Natural killer cell treated with Interleukin-12 subunit alpha and Interleukin-12 subunit beta and Interleukin-15 and Interleukin-18, amount 100 ng/mL, for 72 hours (primary cell): ENCODE data around the gene SLIT3. TPM values are rescaled to one million over a fixed set of nuclear protein-coding genes. Genes with fewer than 3 reads are reported as not detected.

ENCODE experiments used
- ATAC-seq, 2 donors: fragments of 150-1000 bp; cut with Tn5 transposase in 1 of 2; sonication (Bioruptor Pico), chemical (Tn5 transposase) in 1 of 2; 2 replicates each; pipeline ENCODE4 v1.10.0; 2021
- DNase-seq: peaks from one replicate; pipeline ENCODE4 v3.0.0; 2022; ENCODE audit warnings: low spot score
- H3K27ac Mint-ChIP-seq, 2 donors: 1 replicate in 1 of 2; 2 replicates in 1 of 2; pipeline ENCODE4 v1.8.0; 2022; ENCODE audit warnings: mixed read lengths in 2 of 2, mild to moderate bottlenecking in 1 of 2, moderate library complexity in 1 of 2
- H3K27me3 Mint-ChIP-seq, 2 donors: 1 replicate in 1 of 2; 2 replicates in 1 of 2; pipeline ENCODE4 v1.8.0; 2022; ENCODE audit warnings: mixed read lengths in 2 of 2
- H3K36me3 Mint-ChIP-seq: one replicate; pipeline ENCODE4 v1.8.0; 2022; ENCODE audit warnings: mixed read lengths
- H3K4me1 Mint-ChIP-seq, 2 donors: 1 replicate in 1 of 2; 2 replicates in 1 of 2; pipeline ENCODE4 v1.8.0; 2022; ENCODE audit warnings: low read depth in 2 of 2, mixed read lengths in 2 of 2, mild to moderate bottlenecking in 1 of 2
- H3K4me3 Mint-ChIP-seq: one replicate; pipeline ENCODE4 v1.8.0; 2022; ENCODE audit warnings: mixed read lengths
- H3K9me3 Mint-ChIP-seq: 2 replicates; pipeline ENCODE4 v1.8.0; 2022; ENCODE audit warnings: mixed read lengths
- total RNA-seq, 2 donors: library from RNA; stranded (reverse); gene quantifications; one replicate each; pipeline ENCODE4 v1.2.3, GENCODE V29; 2022

Gene SLIT3
- total RNA-seq, 2 donors from 2014 or later, result 0.14 TPM; not detected in 1

- no peak for DNase-seq
- no peaks in the 10 kb centered on the region for H3K36me3 Mint-ChIP-seq
- no peak for ATAC-seq
- no peaks in the 10 kb centered on the region for H3K9me3 Mint-ChIP-seq
- no peak overlapping the region for H3K4me3 Mint-ChIP-seq
- no peaks in the 10 kb centered on the region for H3K4me1 Mint-ChIP-seq
- H3K27ac Mint-ChIP-seq, result no peak overlapping the region
- H3K27me3 Mint-ChIP-seq, result peaks cover 21 to 40% of the 10 kb centered on the region in 2 donors
Measured at GRCh38 chr5:168976311-168976970, 324.5 kb downstream of the SLIT3 start.

GRCh38 chr5:168975331-168975730 is 325.6 kb downstream of the SLIT3 start:
- Mint-ChIP-seq H3K4me1 (no peaks in the 10 kb centered on the region), H3K27me3 (peaks cover 21 to 51% of the 10 kb centered on the region in 2 donors), H3K36me3 (no peaks in the 10 kb centered on the region), H3K9me3 (no peaks in the 10 kb centered on the region), H3K4me3 (no peak overlapping the region), H3K27ac (no peak overlapping the region)
- no peak for DNase-seq
- no peak for ATAC-seq

- H3K27ac Mint-ChIP-seq, result no peak overlapping the region
- ATAC-seq, result no peak
- peaks cover 19 to 57% of the 10 kb centered on the region in 2 donors for H3K27me3 Mint-ChIP-seq
- no peaks in the 10 kb centered on the region for H3K4me1 Mint-ChIP-seq
- H3K9me3 Mint-ChIP-seq, result no peaks in the 10 kb centered on the region
- H3K36me3 Mint-ChIP-seq, result no peaks in the 10 kb centered on the region
- no peak for DNase-seq
- no peak overlapping the region for H3K4me3 Mint-ChIP-seq
Measured at GRCh38 chr5:168974082-168974481, 326.9 kb downstream of the SLIT3 start.

GRCh38 chr5:168972731-168973130 is 328.2 kb downstream of the SLIT3 start:
- H3K4me3 Mint-ChIP-seq, result no peak overlapping the region
- H3K9me3 Mint-ChIP-seq, result no peaks in the 10 kb centered on the region
- no peak for DNase-seq
- ATAC-seq, result no peak
- no peak overlapping the region for H3K27ac Mint-ChIP-seq
- H3K4me1 Mint-ChIP-seq, result no peaks in the 10 kb centered on the region
- H3K36me3 Mint-ChIP-seq, result no peaks in the 10 kb centered on the region
- H3K27me3 Mint-ChIP-seq, result peaks cover 28 to 71% of the 10 kb centered on the region in 2 donors

GRCh38 chr5:168971100-168971499 is 329.8 kb downstream of the SLIT3 start:
- ATAC-seq (no peak), DNase-seq (no peak)
- Mint-ChIP-seq H3K9me3 (no peaks in the 10 kb centered on the region), H3K27ac (no peak overlapping the region), H3K4me1 (no peaks in the 10 kb centered on the region), H3K36me3 (no peaks in the 10 kb centered on the region), H3K4me3 (no peak overlapping the region), H3K27me3 (peaks cover 27 to 63% of the 10 kb centered on the region in 2 donors)

- DNase-seq (no peak), ATAC-seq (no peak)
- H3K27me3 Mint-ChIP-seq, result peaks cover 18 to 49% of the 10 kb centered on the region in 2 donors
- H3K27ac Mint-ChIP-seq, result no peak overlapping the region
- no peaks in the 10 kb centered on the region for H3K9me3 Mint-ChIP-seq
- H3K36me3 Mint-ChIP-seq, result no peaks in the 10 kb centered on the region
- no peaks in the 10 kb centered on the region for H3K4me1 Mint-ChIP-seq
- H3K4me3 Mint-ChIP-seq, result no peak overlapping the region
Measured at GRCh38 chr5:168969326-168969886, 331.5 kb downstream of the SLIT3 start.

- Mint-ChIP-seq H3K4me3 (no peak overlapping the region), H3K27ac (no peak overlapping the region), H3K4me1 (no peaks in the 10 kb centered on the region), H3K9me3 (no peaks in the 10 kb centered on the region), H3K36me3 (no peaks in the 10 kb centered on the region), H3K27me3 (peaks cover 13 to 38% of the 10 kb centered on the region in 2 donors)
- ATAC-seq, result no peak
- no peak for DNase-seq
Measured at GRCh38 chr5:168967882-168968620, 332.9 kb downstream of the SLIT3 start.

- Mint-ChIP-seq H3K4me1 (no peaks in the 10 kb centered on the region), H3K9me3 (no peaks in the 10 kb centered on the region), H3K4me3 (no peak overlapping the region), H3K27me3 (peaks cover 8 to 22% of the 10 kb centered on the region in 2 donors), H3K27ac (no peak overlapping the region), H3K36me3 (no peaks in the 10 kb centered on the region)
- no peak for DNase-seq
- no peak for ATAC-seq
Measured at GRCh38 chr5:168965638-168966037, 335.3 kb downstream of the SLIT3 start.

- Mint-ChIP-seq H3K9me3 (no peaks in the 10 kb centered on the region), H3K27ac (no peak overlapping the region), H3K4me1 (no peaks in the 10 kb centered on the region), H3K36me3 (no peaks in the 10 kb centered on the region), H3K27me3 (peaks cover 8 to 14% of the 10 kb centered on the region in 2 donors), H3K4me3 (no peak overlapping the region)
- DNase-seq (no peak), ATAC-seq (no peak)
Measured at GRCh38 chr5:168964182-168964581, 336.8 kb downstream of the SLIT3 start.

- no peaks in the 10 kb centered on the region for H3K27me3 Mint-ChIP-seq
Measured at GRCh38 chr5:168962306-168962705, 338.6 kb downstream of the SLIT3 start.

GRCh38 chr5:168961681-168962080 is 339.3 kb downstream of the SLIT3 start:
- DNase-seq (no peak), ATAC-seq (no peak)
- Mint-ChIP-seq H3K4me3 (no peak overlapping the region), H3K9me3 (no peaks in the 10 kb centered on the region), H3K27ac (no peak overlapping the region), H3K27me3 (no peaks in the 10 kb centered on the region), H3K4me1 (no peaks in the 10 kb centered on the region), H3K36me3 (no peaks in the 10 kb centered on the region)

More at GRCh38 chr5:168962306-168962705, 338.6 kb downstream of the SLIT3 start:
- no peak overlapping the region for H3K4me3 Mint-ChIP-seq
- DNase-seq (no peak), ATAC-seq (no peak)
- no peaks in the 10 kb centered on the region for H3K4me1 Mint-ChIP-seq
- no peak overlapping the region for H3K27ac Mint-ChIP-seq
- no peaks in the 10 kb centered on the region for H3K9me3 Mint-ChIP-seq
- no peaks in the 10 kb centered on the region for H3K36me3 Mint-ChIP-seq

- DNase-seq, result no peak
- Mint-ChIP-seq H3K9me3 (no peaks in the 10 kb centered on the region), H3K27me3 (no peaks in the 10 kb centered on the region), H3K36me3 (no peaks in the 10 kb centered on the region), H3K4me3 (no peak overlapping the region), H3K27ac (no peak overlapping the region), H3K4me1 (no peaks in the 10 kb centered on the region)
- ATAC-seq, result no peak
Measured at GRCh38 chr5:168960497-168960896, 340.4 kb downstream of the SLIT3 start.

GRCh38 chr5:168953351-168953750 is 347.6 kb downstream of the SLIT3 start:
- DNase-seq (no peak), ATAC-seq (no peak)
- H3K9me3 Mint-ChIP-seq, result no peaks in the 10 kb centered on the region
- no peaks in the 10 kb centered on the region for H3K36me3 Mint-ChIP-seq
- H3K4me3 Mint-ChIP-seq, result no peak overlapping the region
- no peak overlapping the region for H3K27ac Mint-ChIP-seq
- no peaks in the 10 kb centered on the region for H3K4me1 Mint-ChIP-seq
- peaks cover 0 to 7% of the 10 kb centered on the region in 2 donors for H3K27me3 Mint-ChIP-seq

GRCh38 chr5:168952196-168952595 is 348.7 kb downstream of the SLIT3 start:
- ATAC-seq, result no peak

More at GRCh38 chr5:168952196-168952595, 348.7 kb downstream of the SLIT3 start:
- Mint-ChIP-seq H3K27ac (no peak overlapping the region), H3K27me3 (peaks cover 0 to 7% of the 10 kb centered on the region in 2 donors), H3K36me3 (no peaks in the 10 kb centered on the region), H3K4me3 (no peak overlapping the region), H3K9me3 (no peaks in the 10 kb centered on the region), H3K4me1 (no peaks in the 10 kb centered on the region)
- no peak for DNase-seq
